HG02610 (cell line): ENCODE results near the gene RNF32.

Experiments
- ATAC-seq: cut with Tn5 transposase; IDR thresholded peaks from one replicate; pipeline ENCODE4 v1.9.1; 2021; ENCODE audit warnings: mild to moderate bottlenecking, moderate library complexity; ENCODE audit not compliant: unreplicated experiment

The RNF32 gene

DNA sequence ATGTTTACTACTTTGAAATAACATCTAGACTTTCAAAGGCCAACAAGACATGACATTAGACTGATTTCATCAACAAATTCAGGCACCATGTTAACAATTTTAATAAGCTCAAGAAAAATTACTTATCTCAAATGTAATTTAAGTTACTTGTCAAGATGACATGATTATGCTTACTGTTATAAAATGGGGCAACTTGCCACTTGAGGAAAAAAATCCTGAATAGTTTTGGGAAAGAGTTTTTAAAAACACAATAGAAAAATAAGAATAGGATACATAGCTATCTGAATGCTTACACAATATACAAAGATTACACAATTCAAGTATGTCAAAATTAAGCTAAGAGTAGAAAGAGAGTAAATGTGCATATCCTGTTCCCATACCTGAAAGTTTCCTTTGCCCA is 85.4 kb downstream of the RNF32 start:
- no peak for ATAC-seq
